Measurements from ENCODE around the gene ARHGEF17.

Gene ARHGEF17

GRCh38 chr11:73403541-73403940 is 95.5 kb downstream of the ARHGEF17 start:
- DNase-seq (ENCODE audit: low read depth in 2 of 2, low spot score in 1 of 2), result no peak

GRCh38 chr11:73404048-73404447 is 96.0 kb downstream of the ARHGEF17 start:
- DNase-seq (ENCODE audit: low read depth in 2 of 2, low spot score in 1 of 2), result no peak

GRCh38 chr11:73404506-73405145 is 96.5 kb downstream of the ARHGEF17 start:
- DNase-seq (ENCODE audit: low read depth in 2 of 2, low spot score in 1 of 2), result no peak

- DNase-seq (ENCODE audit: low read depth in 2 of 2, low spot score in 1 of 2), result no peak
These were observed 97.1 kb downstream of the ARHGEF17 start for GRCh38 chr11:73405146-73405510.

GRCh38 chr11:73406131-73406530 is 98.1 kb downstream of the ARHGEF17 start:
- DNase-seq (ENCODE audit: low read depth in 2 of 2, low spot score in 1 of 2), result no peak

GRCh38 chr11:73406619-73407018 is 98.5 kb downstream of the ARHGEF17 start:
- DNase-seq (ENCODE audit: low read depth in 2 of 2, low spot score in 1 of 2), result no peak

- DNase-seq (ENCODE audit: low read depth in 2 of 2, low spot score in 1 of 2), result no peak
These were observed 101.4 kb downstream of the ARHGEF17 start for GRCh38 chr11:73409431-73409830.

- no peak for DNase-seq (ENCODE audit: low read depth in 2 of 2, low spot score in 1 of 2)
These were observed 102.6 kb downstream of the ARHGEF17 start for GRCh38 chr11:73410627-73411026.

- DNase-seq (ENCODE audit: low read depth in 2 of 2, low spot score in 1 of 2), result no peak
These were observed 103.0 kb downstream of the ARHGEF17 start for GRCh38 chr11:73411031-73411430.

- DNase-seq (ENCODE audit: low read depth in 2 of 2, low spot score in 1 of 2), result no peak
These were observed 104.2 kb downstream of the ARHGEF17 start for GRCh38 chr11:73412308-73412707.

GRCh38 chr11:73413256-73413655 is 105.2 kb downstream of the ARHGEF17 start:
- no peak for DNase-seq (ENCODE audit: low read depth in 2 of 2, low spot score in 1 of 2)

GRCh38 chr11:73414977-73415651 is 107.0 kb downstream of the ARHGEF17 start:
- no peak for DNase-seq (ENCODE audit: low read depth in 2 of 2, low spot score in 1 of 2)

GRCh38 chr11:73415854-73416615 is 108.0 kb downstream of the ARHGEF17 start:
- no peak for DNase-seq (ENCODE audit: low read depth in 2 of 2, low spot score in 1 of 2)

- no peak for DNase-seq (ENCODE audit: low read depth in 2 of 2, low spot score in 1 of 2)
These were observed 108.7 kb downstream of the ARHGEF17 start for GRCh38 chr11:73416786-73417185.
